ENCODE results near the gene CSNK1A1.
A peak's percentile ranks its signal among the peaks of the same experiment; 100 is the strongest.

CSNK1A1 gene

DNA sequence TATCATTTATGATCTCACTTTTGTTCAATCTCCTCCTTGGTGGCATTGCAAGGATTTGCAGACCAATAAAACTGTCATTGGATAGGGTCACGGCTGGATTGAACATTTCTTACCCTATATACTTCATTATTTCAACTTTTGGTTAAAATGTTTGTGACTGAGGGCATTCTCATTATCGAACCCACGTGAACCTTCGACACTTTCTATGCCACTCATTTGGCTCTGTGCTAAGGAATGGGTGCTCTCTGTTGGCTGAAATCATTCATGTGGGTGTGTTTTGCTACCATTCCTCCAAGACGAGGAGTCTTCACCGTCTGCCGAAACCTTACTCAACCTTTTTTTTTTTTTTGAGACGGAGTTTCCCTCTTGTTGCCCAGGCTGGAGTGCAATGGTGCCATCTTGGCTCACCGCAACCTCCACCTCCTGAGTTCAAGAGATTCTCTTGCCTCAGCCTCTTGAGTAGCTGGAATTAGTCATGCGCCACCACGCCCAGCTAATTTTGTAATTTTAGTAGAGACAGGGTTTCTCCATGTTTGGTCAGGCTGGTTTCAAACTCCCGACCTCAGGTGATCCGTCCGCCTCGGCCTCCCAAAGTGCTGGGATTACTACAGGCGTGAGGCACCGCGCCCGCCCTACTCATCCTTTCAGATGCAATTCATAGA lies 62.5 kb downstream of the CSNK1A1 start:
- peak; percentile 63 for DNase-seq (ENCODE audit: low read depth)
- H3K4me3 ChIP-seq (ENCODE audit: control insufficient read depth, low read depth, low read length), result no peak overlapping the region
- TF ChIP-seq, protein P1, sequence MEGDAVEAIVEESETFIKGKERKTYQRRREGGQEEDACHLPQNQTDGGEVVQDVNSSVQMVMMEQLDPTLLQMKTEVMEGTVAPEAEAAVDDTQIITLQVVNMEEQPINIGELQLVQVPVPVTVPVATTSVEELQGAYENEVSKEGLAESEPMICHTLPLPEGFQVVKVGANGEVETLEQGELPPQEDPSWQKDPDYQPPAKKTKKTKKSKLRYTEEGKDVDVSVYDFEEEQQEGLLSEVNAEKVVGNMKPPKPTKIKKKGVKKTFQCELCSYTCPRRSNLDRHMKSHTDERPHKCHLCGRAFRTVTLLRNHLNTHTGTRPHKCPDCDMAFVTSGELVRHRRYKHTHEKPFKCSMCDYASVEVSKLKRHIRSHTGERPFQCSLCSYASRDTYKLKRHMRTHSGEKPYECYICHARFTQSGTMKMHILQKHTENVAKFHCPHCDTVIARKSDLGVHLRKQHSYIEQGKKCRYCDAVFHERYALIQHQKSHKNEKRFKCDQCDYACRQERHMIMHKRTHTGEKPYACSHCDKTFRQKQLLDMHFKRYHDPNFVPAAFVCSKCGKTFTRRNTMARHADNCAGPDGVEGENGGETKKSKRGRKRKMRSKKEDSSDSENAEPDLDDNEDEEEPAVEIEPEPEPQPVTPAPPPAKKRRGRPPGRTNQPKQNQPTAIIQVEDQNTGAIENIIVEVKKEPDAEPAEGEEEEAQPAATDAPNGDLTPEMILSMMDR (conservative IDR thresholded peaks at IDR 0.05; ENCODE audit: control insufficient read depth, insufficient read depth, low read depth, low read length), result no peak

DNA sequence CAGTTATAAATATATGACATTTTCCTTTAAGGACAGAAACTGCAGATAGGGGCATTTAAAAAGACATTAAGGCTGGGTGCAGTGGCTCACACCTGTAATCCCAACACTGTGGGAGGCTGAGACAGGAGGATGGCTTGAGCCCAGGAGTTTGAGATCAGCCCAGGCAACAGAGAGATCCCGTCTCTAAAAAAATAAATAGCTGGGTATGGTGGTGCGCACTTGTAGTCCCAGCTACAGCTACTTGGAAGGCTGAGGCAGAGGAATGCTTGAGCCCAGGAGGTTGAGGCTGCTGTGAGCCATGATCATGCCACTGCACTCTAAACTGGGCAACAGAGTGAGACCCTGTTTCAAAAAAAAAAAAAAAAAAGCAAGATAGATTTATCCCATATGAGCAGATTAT lies 63.6 kb downstream of the CSNK1A1 start:
- no peak for DNase-seq (ENCODE audit: low read depth)
- no peak overlapping the region for H3K4me3 ChIP-seq (ENCODE audit: control insufficient read depth, low read depth, low read length)
- TF ChIP-seq, protein P1 (conservative IDR thresholded peaks at IDR 0.05; ENCODE audit: control insufficient read depth, insufficient read depth, low read depth, low read length), result no peak

DNA sequence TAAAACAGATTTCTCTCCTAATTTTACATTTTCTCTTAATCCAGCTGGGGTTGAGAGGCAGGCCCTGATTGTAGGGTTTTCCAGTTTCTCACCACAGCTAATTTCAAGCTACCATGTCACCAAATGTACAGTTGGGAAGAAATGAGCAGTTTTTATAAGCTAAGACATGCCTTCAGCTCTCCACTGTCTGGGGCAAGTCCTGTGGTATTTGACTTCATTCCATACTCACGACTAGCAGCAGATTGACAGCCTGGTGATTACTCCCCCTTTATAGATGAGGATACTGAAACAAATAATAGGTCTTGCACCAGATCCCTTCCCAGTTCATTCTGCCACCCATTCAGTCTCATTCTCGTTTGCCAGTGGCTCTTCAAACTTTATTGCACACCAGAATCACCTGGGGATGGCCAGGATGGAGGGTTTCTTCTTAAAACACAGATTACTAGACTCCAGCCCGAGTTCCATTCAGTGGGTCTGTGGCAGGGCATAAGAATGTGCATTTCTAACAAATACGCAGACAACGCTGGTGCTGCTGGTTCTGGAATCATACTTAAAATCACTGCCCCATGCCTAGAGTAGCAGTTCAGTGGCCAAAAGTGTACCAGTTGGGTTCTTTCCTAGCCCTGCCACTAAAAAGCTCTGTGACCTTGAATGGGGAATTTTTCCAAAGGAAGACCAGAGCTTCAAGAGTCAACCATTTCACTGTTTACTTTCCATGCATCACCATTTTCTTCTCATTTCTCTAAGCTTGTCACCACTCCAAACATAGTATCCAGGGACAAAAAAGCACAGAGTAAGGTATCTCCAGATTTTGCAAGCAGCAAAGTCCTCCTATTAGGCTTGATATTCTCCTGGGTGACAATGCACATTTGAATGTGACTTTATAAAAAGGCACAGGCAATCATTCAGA lies 64.3 kb downstream of the CSNK1A1 start:
- DNase-seq (ENCODE audit: low read depth), result peak; percentile 80
- TF ChIP-seq, protein P1 (conservative IDR thresholded peaks at IDR 0.05; ENCODE audit: control insufficient read depth, insufficient read depth, low read depth, low read length), result no peak
- no peak overlapping the region for H3K4me3 ChIP-seq (ENCODE audit: control insufficient read depth, low read depth, low read length)

DNA sequence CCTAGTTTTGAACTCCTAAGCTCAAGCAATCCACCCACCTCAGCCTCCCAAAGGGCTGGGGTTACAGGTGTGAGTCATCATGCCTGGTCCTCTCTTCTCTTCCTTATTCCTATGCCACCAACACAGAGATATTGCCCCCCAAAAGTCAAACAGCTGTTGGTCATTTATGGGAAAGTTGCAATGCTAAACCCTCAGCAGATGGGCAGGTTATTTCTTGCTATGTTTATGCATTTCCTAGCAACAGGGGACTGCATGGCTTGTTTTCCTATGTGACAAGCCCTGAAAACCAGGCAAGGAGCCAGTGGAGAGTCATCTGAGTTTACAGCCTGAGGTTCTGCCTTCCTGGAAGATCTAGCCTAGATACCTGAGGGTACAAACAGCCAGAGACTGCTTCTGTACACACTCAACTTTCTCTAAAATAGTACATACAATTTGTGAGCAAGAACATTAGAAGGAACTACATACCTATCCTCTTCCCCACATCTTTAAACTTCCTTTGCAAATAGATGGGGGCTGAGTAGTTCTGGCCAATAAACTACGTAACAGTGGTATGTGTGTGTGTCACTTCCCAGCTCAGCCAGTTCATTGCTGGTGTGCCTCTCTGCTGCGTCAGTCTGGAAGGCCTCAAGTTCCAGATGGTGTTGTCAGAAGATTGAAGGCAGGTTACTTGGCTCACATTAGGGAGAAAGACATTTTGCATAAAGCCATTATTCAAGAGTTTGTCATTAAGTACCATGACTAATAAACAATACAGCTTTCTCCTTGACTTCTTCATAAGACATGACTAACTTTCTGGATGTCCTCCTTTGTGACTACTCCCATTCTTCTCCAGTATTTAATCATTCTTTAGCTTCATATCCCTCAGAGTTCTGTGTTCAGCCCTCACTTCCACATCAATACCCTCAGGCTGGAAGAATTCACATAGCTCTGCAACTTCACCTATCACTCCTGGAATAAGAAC lies 65.3 kb downstream of the CSNK1A1 start:
- no peak overlapping the region for H3K4me3 ChIP-seq (ENCODE audit: control insufficient read depth, low read depth, low read length)
- peak; percentile 100 for DNase-seq (ENCODE audit: low read depth)
- TF ChIP-seq, protein P1 (conservative IDR thresholded peaks at IDR 0.05; ENCODE audit: control insufficient read depth, insufficient read depth, low read depth, low read length), result no peak

DNA sequence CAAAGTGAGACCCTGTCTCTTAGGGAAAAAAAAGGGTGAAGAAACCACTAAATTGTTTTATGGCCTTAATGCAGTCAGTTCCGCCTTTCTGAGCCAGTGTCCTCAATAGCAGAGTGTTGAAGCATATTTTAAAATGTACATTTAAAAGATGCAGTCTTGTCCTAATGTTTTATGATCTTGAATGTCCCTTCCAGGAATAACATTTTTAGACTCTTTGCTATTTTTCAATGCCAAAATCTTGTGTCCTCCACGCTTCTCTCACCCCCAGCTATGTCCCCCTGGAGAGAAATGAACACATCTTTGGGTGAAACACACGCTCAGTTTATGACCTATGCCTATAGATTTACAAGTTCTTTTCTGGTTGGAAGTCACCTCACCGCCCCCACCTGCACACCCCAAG lies 69.8 kb downstream of the CSNK1A1 start:
- TF ChIP-seq, protein P1 (conservative IDR thresholded peaks at IDR 0.05; ENCODE audit: control insufficient read depth, insufficient read depth, low read depth, low read length), result no peak
- no peak for DNase-seq (ENCODE audit: low read depth)
- no peak overlapping the region for H3K4me3 ChIP-seq (ENCODE audit: control insufficient read depth, low read depth, low read length)

DNA sequence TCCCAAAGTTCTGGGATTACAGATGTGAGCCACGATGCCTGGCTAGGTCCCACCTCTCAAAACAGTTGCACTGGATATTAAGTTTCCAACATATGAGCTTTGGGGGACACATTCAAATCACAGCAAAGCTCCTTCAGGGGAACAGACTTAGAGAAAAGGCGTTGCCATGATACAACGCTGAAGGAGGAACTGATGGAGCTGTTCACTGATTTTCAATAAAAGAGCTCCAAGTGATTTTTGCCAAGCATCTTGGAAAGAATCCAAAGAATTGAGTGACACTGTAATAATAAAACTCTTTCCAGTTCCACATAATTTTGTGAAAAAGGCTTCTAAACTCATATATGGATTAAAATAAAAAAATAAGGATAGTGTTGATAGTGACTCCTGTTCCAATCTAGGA lies 72.5 kb downstream of the CSNK1A1 start:
- TF ChIP-seq, protein P1 (conservative IDR thresholded peaks at IDR 0.05; ENCODE audit: control insufficient read depth, insufficient read depth, low read depth, low read length), result no peak
- no peak for DNase-seq (ENCODE audit: low read depth)
- no peak overlapping the region for H3K4me3 ChIP-seq (ENCODE audit: control insufficient read depth, low read depth, low read length)

Measured in fibroblast of mammary gland (primary cell).